HG03066 (cell line): ENCODE data around the gene HEYL.

Source experiments
- ATAC-seq: cut with Tn5 transposase; IDR thresholded peaks from one replicate; pipeline ENCODE4 v1.9.1; 2021; ENCODE audit warnings: low read depth; ENCODE audit not compliant: unreplicated experiment

HEYL gene

GRCh38 chr1:39668111-39668510, 28.7 kb upstream of the HEYL start:
- no peak for ATAC-seq

GRCh38 chr1:39666772-39667171, 27.3 kb upstream of the HEYL start:
- ATAC-seq: peak; percentile 76

DNA sequence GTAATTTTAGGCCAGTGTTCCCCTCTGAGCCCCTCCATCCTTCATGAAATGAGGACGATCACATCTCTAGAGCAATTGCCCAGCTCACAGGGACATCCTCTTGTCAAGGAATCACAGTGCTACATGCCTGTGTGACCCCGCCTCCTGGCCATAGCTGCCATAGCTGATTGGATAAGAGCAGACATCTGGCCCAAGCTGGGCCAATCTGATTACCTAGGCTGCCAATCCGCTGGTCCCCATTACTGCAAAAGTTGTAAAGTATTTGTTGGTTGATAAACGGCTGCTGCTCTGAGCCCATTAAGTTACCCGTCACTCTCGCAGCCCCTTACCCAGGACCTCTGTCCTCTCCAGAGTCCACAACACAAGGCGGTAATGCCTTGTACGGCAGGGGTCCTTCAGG, 24.1 kb upstream of the HEYL start:
- no peak for ATAC-seq

DNA sequence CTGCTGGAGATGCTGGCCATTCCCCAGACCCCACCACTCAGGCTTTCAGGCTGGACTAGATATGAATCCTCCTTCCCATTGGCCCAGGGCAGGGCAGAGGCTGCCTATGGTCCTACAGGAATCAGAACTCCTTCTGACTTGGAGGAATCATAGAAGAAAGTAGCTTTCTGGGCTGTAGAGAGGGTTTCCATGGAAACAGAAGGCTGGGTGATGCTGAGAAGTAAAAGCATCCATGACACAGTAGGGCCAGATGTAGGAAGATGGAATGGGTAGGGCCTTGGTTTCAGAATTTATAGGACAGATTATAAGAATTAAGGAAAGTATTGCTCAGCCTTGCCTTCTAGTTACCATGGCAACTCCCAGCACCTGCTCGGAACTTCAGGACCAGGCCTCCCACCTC, 23.4 kb upstream of the HEYL start:
- no peak for ATAC-seq

- ATAC-seq: no peak
Measured at GRCh38 chr1:39659538-39659937, 20.1 kb upstream of the HEYL start.

- ATAC-seq: no peak
Measured at GRCh38 chr1:39659110-39659509, 19.7 kb upstream of the HEYL start.

DNA sequence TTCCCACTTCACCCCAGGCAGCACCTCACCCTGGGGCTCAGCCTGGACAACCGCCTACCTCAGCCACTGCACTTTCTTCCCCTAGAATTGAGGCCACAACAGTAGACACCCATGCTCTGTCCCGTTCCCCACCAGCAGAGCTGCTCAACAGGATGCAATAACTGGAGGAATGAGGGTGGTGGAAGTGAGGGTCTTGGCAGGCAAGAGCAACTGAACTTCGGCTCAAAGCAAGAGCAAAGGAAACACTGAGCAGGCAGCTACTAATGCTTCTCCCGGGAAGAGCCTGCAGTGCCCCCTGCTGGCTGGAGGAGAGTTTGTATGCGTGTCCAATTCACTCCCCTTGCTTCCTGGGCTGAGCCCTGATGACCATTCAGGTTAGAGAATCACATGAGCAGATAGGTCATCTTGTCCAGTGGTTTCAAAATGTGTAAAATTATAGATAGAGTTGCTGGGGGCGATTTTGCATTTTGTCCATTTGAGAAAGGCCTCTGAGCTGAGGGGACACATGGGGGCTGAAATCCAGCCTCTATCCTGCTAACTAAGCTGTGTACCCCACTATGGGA, 18.6 kb upstream of the HEYL start:
- no peak for ATAC-seq

DNA sequence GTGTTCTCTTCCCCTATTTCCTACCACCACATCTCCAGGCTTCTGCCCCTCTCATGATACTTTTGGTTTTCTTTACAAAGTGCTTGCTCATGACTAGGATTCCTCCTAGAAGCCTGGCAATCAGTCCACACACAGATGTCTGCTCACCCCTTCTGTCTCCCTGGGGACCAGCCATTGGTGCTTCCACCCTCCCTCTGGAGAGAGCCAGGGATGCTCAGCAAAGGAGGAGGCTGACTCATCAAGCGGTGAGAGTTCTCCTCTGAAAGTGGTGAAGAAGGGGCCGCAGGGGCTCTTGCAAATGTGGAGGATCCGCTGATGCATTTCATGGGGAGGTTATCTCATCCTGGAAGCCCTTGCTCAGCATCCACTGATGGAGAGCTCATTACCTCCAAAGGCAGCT, 18.0 kb upstream of the HEYL start:
- ATAC-seq: no peak

DNA sequence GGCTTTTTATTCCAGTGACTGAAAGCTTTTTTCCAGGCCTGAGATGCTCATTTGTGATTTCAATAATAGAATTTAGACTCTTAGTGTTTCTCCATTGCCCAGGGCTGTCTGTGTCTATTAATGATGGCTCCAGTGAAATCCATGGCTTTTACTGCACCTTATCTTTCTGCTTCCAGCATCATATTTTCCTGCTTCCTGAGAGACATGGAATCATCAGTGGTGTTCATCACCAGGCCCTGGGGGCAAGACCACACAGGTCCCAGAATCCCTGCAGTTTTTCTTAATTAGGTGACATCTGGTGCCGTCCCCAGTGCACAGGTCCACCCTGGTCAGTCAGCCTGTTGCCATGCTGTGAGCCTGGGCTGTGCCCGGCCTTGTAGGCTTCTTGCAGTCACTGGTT, 16.9 kb upstream of the HEYL start:
- ATAC-seq: no peak

- ATAC-seq: no peak
Measured at GRCh38 chr1:39655578-39656268, 16.3 kb upstream of the HEYL start.

GRCh38 chr1:39654291-39654690, 14.8 kb upstream of the HEYL start:
- ATAC-seq: no peak

DNA sequence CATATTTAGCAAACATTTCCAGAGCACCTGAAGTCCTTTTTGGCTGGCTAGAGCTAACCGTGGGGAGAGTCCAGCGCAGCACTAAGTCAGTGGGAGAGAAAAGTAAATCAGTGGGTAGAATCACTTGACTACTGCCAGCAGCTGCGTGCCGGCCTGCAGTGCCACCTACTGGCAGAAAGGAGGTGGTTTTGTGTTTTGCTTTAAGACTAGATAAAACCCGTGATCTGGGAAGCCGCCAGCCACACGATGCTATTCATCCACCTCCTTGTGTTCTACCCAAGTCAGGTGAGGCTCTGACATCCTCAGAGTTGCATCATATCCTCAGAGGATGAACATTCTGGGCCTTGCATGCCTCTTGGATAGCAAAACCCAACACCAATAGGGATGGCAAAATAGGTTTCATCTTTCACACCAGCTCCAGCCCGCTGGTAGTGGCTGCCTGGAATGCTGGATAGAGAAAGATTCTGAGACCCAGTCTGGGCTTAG, 14.1 kb upstream of the HEYL start:
- ATAC-seq: no peak

DNA sequence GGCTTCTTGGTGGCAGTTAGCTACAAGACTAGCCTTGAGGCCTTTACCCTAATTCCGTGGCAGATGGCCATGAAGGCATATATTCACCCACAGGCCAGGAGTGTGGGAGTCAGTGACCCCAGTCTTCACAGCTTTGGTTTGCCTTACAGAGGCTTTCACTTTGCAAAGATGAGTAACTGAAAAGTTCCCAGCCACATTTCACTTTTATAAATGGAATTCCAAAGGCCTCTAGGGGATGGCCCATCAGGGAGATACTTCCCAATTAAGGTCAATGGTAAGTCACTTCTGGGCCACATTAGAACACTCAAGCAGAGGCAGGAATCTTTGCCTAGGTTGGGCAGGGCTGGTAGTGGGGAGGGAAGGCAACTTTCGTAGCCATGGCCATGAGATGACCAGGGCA, 13.1 kb upstream of the HEYL start:
- no peak for ATAC-seq

- no peak for ATAC-seq
Measured at GRCh38 chr1:39652105-39652504, 12.7 kb upstream of the HEYL start.

DNA sequence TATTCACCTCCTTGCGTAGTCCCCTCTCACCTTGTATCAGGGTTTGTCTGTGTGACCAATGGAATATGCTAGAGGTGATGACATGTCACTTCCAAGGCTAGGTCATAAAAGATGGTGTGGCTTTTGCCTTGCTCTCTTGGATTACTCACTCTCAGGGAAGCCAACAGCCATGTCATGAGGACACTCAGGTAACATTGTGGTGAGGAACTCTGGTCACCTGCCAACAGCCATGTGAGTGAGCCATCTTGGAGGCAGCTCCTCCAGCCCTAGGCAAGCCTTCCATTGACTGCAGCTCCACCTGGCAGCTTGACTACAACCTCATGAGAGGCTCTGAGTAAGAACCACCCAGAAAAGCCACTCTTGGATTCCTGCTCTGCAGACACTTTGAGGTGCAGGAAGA, 11.0 kb upstream of the HEYL start:
- no peak for ATAC-seq

GRCh38 chr1:39649636-39650185, 10.3 kb upstream of the HEYL start:
- ATAC-seq: no peak

- ATAC-seq: no peak
Measured at GRCh38 chr1:39648496-39648895, 9.1 kb upstream of the HEYL start.

DNA sequence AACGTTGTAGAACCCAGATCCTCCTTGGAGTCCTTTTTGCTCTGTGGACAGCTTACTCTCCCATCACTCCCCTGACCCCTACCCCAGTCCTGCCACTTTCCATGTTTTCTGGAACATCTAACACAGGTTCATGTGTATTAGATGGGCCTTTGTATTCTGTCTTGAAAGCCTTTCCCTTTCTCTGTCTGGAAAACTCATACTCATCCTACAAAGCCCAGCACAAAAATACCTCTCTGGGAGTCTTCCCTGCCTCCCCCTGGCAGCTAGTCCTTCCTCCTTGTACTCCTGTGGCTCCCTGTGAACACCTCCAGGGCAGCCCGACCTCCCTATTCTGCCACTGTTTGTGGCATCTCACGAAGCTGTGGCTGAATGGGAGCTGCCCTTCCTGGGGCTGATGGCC, 7.8 kb upstream of the HEYL start:
- no peak for ATAC-seq

GRCh38 chr1:39646232-39647081, 7.0 kb upstream of the HEYL start:
- ATAC-seq: no peak

DNA sequence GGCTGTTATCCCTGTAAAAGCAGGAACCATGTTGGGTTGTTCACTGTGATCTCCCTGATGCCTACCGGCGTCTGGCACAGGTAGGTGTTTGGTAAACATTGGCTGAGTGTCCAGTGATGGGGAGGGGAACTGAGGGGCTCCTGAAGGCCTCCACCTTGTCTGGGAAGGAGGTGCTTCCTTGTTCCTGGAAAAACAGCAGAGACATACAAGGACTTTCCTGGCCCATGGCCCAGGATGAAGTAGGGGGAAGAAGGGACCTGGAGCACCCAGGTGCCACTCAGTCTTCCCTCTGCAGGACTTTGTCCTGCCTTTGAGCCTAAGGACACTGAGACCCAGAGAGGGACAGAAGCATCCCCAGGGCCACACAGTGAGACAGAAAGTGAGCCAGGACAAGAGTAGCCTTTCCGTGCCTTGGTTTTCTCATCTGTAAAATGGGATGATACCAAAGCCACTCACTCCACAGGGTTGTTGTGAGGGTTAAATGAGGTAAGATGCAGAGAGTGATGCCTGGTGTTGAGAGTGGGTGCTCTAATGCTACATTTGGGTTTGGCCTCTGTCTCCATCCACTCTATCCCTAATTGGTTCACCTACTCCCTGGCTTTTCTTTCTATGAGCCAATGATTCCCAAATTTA, 6.1 kb upstream of the HEYL start:
- ATAC-seq: no peak

- ATAC-seq: no peak
Measured at GRCh38 chr1:39643705-39644104, 4.3 kb upstream of the HEYL start.
